Astrocyte (in vitro differentiated cells and primary cell): ENCODE data around the gene BMPR1A.

Experiments used
- CTCF ChIP-seq: IDR thresholded peaks from 2 replicates; pipeline ENCODE4 v1.5.1; 2011; ENCODE audit warnings: low read depth, mild to moderate bottlenecking, inconsistent platforms, low read length, moderate library complexity; ENCODE audit not compliant: insufficient read depth
- EZH2 ChIP-seq: IDR thresholded peaks from 2 replicates; pipeline ENCODE4 v1.6.1; 2012; ENCODE audit warnings: mild to moderate bottlenecking, low read length, inconsistent platforms; ENCODE audit not compliant: insufficient read depth

GRCh38 chr10:86967481-86967941 lies 211.1 kb downstream of the BMPR1A start:
- TF ChIP-seq CTCF = no peak
- no peak for TF ChIP-seq EZH2
